GM11168 (cell line): ENCODE data around the gene PIP5K1B.

ENCODE experiments used
- in situ Hi-C: fragments of 300-500 bp; cut with MboI; formaldehyde crosslinking; loops from one replicate; pipeline ENCODE4 v1.12.0; 2022; ENCODE audit warnings: low sequenced_read_pairs; ENCODE audit not compliant: unreplicated experiment

PIP5K1B gene

DNA sequence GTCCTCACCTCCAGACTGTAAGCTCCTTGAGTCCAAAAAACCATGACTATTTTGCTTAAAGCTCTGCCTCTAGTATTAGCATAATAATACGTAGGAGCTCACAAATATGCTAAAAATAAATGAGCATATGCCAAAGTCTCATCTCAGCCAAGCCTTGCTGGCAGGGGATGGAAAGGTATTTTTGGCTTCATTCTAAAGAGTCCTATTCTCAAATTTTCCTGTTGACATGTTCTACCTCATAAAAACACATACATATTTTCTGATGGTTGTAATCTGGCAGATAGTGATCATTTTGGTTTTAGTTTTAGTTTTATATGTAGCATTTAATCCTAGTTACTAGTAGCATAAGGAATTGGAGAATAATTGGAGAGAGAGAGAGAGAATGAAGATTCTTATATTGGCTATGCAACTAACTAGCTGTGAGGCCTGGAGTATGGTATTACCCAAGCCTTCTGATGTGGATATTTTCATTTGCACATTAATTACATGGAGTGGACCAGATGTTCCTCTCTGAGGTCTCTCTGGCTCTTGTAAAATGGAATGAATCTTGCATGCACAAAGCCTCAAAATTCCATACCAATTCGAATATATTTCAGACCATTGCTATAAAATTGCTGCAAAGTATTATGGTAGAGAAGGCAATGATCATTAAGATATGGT is 55.8 kb downstream of the PIP5K1B start:
- in situ Hi-C loops: no loop called here

DNA sequence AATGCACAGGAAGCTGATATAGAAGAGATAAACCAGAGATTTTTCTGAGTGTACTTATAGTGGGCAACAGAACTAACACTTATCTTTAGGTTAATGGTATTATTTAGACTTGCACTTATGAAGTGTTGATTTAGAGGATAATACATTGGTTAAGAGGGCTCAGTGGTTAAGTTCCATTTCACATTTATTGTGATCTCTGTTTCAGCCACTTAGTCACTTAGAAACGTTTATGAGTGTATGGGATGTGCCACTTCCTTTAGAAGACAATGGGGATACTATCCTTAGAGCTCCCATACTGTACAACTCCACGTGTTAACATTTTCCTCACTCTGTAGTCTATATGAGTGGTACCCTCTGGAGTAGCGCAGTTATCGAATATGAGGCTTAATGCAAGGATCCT is 57.5 kb downstream of the PIP5K1B start:
- in situ Hi-C loops: no loop called here

DNA sequence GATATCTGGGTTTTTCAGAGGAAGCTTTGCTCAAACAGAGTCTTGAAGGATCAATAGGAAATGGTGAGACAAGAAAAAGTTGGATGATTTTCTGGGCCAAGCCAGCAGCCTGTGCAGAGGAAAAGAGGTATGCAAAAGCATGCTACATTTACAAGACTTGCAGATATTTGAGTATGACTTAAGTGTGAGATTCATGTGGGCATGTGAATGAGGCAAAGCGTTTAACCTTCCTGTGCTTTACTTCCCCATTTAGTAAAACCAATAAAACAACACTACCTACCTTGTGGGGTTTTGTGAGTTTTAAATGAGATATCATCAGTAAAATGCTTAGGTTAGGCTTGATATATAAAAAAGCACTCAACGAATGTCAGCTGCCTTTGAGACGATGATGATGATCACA is 58.1 kb downstream of the PIP5K1B start:
- in situ Hi-C loops: no loop called here

DNA sequence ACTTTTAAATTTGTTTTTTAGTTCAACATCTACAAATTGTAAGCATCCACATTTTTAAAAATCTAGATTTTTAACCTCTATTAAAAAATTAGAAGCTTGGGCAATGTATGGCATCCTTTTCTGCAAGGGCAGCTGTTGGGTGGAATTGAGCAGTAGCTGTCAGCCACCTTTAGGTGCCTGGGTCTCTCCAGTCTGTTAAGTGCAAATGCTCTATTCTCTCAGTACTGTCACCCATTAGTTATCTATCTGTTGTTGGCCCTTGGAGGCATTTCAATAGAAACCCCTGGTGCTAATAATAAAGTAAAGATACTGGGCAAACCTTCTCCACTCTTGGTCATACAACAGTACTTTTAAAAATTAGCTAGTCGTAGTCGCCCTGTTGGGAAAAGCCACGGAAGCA is 63.6 kb downstream of the PIP5K1B start:
- in situ Hi-C loops: no loop called here

DNA sequence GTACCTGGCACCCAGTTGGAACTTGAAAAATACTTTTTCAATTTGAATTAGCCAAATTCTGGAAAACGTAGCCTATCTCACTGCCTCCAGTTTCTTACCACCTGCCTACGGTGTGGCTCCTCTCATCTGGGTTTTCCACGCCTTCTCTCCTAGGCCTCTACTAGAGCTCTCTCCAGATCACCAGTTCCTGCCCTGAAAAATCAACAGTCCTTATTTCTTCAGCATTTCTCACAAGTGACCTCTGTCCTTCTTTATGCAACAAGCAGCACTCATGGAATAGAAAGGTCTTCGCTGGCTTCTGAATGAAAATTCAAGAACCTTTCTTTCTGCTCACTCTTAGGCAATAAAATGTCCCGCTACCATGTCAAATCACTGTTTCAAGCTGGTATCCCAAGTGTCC is 64.8 kb downstream of the PIP5K1B start:
- in situ Hi-C loops: no loop called here

DNA sequence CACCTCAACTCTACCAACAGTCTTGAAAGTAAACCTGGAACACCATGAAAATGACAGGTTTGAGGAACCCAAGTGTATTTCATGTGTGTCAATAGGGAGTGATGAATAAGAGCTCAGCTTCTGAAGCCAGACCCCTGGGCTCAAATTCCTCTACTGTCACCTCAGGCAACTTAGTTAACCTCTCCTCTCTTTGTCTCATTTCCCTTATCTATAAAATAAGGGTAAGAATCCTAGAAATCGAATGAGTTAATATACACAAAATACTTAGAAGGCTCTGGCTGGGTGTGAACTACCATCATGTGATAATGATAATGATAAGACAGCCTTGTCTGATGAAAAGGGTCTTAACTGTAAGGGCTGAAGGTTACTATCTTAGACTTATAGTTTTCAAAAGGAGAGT is 66.3 kb downstream of the PIP5K1B start:
- in situ Hi-C loops: no loop called here

DNA sequence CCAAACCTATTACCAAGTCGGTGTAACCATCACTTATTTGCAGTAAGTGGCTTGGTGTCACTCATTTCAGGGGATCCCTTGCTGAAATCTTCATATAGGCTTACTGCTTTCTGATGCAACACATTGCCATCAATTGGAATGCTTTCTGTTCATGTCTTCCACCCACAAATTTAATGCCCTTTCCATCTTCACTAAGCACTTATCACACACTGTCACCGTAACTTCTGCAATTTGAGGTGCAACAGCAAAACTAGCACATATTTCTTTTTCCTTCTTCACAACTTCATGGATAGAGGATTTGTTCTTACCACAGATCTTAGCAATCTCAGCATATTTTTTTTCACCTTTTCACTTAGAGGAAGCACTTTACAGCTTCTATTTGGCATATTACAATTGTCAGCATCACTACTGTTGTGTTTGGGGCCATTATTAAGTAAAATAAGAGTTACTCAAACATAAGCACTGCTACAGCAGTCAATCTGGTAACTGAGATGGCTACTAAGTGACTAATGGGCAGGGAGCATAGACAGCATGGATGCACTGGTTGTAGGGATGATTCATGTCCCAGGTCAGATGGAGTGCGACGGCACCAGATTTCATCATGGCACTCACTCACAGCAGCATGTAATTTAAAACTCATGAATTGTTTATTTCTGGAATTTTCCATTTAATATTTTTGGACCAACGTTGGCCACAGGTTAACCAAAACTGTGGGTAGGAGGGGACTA is 70.1 kb downstream of the PIP5K1B start:
- in situ Hi-C loops: no loop called here

DNA sequence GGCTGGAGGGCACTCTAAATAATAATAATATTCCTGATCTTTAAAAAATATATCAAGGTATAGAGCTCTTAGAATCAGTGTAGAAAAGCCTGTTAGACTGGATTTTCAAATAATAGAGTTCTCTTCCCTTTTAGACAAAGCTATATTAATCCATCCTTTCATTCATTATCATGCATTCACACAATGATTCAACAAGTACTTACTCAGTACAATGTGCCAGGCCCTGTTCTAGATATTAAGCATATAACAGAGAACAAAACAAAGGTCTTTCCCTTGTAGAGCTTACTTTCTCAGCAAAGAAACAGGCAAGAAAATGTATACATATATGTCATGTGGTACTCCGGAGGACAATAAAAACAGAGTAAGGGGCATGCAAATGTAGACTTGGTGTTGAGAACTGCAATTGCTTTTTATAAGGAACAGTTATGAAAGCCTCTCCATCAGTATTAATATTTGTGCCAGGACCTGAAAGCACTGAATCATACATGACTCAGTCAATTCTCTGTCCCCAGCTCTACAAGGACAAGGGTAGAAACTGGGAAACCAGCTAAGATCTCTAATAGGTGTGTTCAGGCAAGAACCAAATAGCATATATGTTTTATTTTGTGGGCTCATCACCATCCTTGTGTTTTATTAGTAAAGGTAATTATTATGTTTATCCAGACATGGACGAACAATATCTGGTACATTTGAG is 72.2 kb downstream of the PIP5K1B start:
- in situ Hi-C loops: no loop called here

DNA sequence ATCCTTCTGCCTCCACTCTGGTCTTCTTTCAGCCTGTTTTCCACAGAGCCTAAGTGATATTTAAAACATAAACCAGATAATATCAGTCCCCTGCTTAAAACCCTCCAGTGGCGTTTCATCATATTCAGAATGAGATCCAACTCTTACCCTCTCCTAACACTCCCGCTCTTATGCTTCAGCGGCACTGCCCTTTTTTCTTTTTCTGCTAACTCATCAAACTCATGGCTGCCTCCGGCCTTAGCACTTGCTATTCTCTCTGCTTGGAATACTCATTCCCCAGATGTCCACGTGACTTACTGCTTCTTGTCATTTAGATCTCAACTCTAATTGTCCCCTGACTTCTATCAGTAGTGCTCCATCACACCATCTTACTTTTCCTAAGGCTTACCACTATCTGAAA is 73.6 kb downstream of the PIP5K1B start:
- in situ Hi-C loops: no loop called here

DNA sequence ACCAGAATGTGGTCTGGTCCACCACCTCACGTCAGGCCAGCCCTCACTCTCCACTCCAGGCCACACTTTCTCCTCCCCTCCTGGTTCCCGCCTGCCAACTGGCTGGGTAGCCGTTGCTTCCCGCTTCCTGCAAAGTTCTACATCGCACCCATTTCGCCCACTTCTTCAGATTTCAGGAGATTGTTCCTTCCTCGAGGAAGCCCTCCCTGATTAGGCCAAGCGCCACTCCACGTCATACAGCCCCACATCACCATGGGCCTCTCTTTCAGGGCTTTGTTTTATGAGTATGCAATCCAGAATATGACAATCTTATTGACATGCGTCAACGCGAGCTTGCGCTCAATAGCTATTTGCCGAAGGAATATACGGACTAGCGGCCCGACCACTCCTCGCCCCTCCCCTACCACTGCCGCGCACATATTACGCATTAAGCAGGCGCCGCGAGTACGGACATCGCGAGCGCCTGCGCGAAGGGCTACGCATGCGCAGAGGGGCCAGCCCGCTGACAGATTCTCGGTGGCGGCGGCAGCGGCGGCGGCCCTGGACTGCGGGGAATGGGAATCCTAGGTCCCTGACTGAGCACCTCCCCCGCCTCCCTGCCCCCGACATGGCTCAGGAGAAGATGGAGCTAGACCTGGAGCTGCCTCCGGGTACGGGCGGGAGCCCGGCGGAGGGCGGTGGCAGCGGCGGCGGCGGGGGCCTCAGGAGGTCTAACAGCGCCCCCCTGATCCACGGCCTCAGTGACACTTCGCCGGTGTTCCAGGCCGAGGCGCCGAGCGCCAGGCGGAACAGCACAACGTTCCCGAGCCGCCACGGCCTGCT is 74.7 kb downstream of the PIP5K1B start:
- in situ Hi-C loops: no loop called here

DNA sequence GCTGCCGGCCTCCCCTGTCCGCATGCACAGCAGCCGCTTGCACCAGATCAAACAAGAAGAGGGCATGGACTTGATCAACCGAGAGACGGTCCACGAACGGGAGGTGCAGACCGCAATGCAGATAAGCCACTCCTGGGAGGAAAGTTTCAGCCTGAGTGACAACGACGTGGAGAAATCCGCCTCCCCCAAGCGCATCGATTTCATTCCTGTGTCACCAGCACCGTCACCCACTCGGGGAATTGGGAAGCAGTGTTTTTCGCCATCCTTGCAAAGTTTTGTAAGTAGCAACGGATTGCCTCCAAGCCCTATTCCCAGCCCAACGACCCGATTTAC is 75.3 kb downstream of the PIP5K1B start:
- in situ Hi-C loops: no loop called here

DNA sequence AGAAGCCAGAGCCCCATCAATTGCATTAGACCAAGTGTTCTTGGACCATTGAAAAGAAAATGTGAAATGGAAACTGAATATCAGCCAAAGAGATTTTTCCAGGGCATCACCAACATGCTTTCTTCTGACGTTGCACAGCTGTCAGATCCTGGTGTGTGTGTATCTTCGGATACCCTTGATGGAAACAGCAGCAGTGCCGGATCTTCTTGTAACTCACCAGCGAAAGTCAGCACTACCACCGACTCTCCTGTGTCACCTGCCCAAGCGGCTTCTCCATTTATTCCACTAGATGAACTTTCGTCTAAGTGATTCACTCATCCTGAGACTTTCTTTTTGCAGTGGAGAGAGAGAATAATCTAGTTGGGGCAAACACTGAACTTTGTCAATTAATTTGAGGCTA is 75.7 kb downstream of the PIP5K1B start:
- in situ Hi-C loops: no loop called here

DNA sequence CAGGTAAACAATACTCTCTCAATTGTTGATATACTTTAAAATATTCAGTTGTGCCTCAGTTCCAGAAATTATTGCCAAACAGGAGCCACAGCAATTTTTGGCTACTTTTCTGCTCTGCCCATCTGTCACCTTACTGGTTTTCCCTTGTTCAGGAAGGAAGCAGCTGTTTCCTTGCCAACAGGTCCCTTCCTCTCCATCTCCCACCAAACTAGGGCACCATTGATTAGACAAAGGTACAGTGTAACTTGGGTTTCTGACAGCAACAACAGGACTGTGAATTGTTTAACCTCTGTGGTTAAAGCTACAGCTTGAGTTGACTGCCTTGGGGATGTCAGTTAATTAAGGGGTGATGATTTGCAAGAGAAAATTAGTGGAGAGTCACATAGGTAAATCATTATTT is 76.9 kb downstream of the PIP5K1B start:
- in situ Hi-C loops: no loop called here

DNA sequence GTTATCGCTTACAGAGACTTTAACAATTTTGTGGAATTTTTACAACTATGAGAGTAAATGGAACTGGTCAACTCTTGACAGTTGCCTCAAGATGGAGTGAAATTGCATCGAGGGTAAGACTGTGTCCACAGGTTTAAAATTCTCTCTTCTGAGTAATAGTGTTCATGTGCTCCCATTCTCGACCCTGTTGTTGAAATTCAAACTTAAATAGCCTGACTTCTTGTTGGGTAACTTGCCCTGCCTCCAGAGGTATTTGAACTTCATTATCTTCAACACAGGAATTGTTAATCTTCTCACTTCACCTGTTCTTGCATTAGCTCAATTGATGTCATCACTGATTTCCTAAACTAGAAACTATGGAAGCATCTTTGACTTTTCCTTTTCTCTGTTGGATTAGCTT is 77.5 kb downstream of the PIP5K1B start:
- in situ Hi-C loops: no loop called here

DNA sequence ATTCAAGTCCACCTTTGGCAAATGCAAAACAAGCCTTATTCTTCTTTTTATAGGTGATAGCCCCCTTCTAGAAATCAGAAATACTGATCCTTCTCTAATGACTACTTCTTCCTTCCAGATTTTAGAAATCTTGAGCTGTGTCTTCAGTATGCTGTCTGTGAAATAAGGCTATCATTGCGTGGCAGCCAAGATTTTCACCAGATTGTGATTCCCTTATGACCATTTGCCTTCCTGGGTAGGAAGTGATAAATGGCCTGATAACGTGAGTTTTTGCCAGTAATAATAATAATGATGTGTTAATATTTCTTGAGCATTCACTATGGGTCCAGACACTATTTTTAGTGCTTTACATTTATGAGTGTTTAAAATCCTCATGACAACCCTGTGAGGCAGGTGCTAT is 80.9 kb downstream of the PIP5K1B start:
- in situ Hi-C loops: no loop called here

DNA sequence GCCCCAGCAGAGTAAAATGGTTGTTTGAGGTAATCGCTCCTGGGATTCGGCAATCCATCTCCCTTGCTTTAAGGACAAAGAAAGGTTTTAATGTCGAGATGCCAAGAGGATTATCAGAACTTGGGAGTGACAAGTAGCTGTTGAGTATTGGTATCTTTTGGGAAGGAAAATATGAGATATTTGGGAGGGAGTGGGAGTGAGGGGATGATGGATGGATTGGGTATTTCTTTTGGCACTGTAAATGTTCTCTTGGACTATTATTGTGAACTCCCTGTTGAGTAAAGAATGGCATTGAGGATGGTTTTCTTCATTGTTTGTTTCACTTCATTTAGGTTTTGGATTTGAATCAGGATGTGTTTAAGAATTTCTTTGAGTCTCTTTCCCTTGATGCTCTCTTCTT is 86.1 kb downstream of the PIP5K1B start:
- in situ Hi-C loops: no loop called here

DNA sequence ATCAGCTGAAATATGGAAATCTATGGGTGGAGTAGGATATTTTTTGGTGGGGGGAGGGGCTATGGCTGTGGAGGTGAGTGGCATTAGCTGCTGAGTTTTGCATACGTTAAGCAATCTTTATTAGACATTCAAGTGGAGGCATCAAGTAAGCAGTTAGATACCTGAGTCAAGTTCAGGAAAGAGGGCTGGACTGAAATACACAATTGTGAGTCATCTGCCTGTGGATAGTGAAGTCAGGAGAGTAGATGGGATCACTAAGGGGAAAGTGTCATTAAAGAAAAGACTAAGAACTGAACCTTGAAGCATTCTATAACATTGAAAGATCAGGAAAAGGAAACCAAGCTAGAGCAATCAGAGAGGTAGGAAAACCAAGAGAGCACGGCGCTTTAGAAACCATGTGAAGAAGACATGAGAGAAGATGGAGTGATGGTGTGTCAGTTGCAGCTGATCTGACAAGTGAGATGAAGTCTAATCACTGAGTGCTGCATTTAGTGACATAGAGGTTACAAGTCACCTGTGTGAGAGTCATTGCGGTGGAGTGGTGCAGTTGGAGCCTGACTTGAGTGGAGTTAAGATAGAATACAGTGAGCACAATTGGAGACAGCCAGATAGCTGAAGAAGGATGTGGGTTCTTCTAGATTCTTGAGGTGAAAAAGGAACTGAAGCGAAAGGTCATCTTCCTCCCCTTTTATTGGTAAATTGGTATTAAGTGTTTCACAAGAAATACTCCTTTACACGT is 88.7 kb downstream of the PIP5K1B start:
- in situ Hi-C loops: no loop called here

DNA sequence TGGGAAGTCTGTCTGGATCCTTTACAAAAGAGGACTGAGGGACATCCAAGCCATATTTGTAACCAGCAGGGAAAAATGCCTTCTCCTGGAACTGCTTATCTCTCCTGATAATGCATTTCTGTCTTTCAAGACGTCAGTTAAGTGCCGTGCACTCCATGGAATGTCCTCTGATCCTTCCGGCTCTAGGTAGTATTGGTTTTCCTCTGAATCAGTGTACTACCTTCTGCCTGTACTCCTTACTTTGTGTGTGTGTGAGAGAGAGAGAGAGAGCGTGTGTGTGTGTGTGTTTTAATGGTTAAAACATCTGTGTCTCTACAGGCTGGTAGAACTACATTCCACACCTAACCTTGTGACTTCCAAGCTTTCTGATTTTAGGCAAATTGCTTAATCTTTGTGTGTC is 89.9 kb downstream of the PIP5K1B start:
- in situ Hi-C loops: no loop called here

DNA sequence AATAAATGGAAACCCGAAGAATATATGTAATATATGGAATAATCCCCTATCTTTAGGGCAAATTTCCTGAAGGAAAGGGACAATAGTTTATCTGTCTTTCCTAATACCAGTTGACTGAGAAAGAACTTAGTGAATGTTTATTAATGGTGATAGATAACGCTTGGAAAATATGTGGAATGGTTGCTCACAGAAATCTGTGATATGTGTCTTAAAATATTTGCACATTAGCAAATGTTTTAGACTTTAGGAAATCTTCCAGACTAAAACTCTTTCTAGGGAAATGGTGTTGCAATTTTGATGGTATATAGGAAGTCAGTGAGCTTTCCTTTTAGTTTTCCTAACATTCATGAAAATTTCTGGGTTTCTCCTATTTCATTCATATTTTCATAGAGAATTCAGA is 90.4 kb downstream of the PIP5K1B start:
- in situ Hi-C loops: no loop called here

DNA sequence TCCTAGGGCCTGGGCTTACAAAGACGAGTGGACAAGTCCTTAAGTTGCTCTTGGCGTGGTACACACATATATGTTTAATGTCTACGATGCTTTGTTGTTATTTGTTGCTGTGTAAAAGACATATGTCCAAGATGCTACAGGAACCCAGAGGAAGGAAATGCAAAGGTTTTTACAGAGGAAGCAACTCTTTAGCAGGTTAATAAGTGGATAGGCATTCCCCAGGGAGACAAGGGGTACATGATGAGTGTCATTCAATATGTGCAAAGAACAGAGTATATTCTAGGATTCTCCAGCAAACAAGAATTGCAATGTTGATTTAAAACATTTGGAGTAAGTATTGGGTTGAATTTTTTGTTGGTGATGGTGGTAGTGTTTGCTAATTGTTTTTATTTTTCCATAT is 92.1 kb downstream of the PIP5K1B start:
- in situ Hi-C loops: no loop called here
